A673 (cell line): ENCODE data around the gene SLC25A21. TPM values are rescaled to one million over a fixed set of nuclear protein-coding genes. Genes with fewer than 3 reads are reported as not detected.

ENCODE experiments used
- BruUV-seq: library from RNA; stranded (reverse); fragments of 400-500 nt; replicated peaks from 2 replicates; lab custom pipeline; 2021; lab: Mats Ljungman, UMichigan
- CTCF ChIA-PET: fragments of 300-600 bp; sonication (Branson Sonifier 250); formaldehyde crosslinking; loops from one replicate; lab custom pipeline; 2022; ENCODE audit warnings: antibody characterized with exemption; lab: Charles Lee
- POLR2A ChIA-PET: fragments of 300-600 bp; sonication (Branson Sonifier 250); formaldehyde crosslinking; loops from one replicate; lab custom pipeline; 2022; ENCODE audit warnings: antibody characterized with exemption; ENCODE audit not compliant: low non-redundant PET; lab: Charles Lee
- DNase-seq: peaks from one replicate; pipeline ENCODE4 v3.0.0-alpha.2; 2015; ENCODE audit warnings: low spot score
- H3K27ac ChIP-seq: fragments of 200-600 bp; sonication (generic); 2 replicates; pipeline ENCODE4 v1.5.1; 2016; ENCODE audit warnings: mixed run types, low read depth, mild to moderate bottlenecking, mixed read lengths, antibody characterized with exemption, low read length; ENCODE audit not compliant: poor library complexity, severe bottlenecking
- H3K27me3 ChIP-seq: fragments of 200-600 bp; sonication (generic); replicated peaks from 2 replicates; pipeline ENCODE4 v1.6.1; 2017; ENCODE audit warnings: mixed run types, low read depth, mild to moderate bottlenecking, mixed read lengths, antibody characterized with exemption, low read length; ENCODE audit not compliant: insufficient read depth, poor library complexity
- H3K36me3 ChIP-seq: fragments of 200-600 bp; sonication (generic); 2 replicates; pipeline ENCODE4 v1.6.1; 2016; ENCODE audit warnings: mixed run types, mild to moderate bottlenecking, mixed read lengths, antibody characterized with exemption, low read length; ENCODE audit not compliant: insufficient read depth, poor library complexity, severe bottlenecking
- H3K4me1 ChIP-seq: fragments of 200-600 bp; sonication (generic); 2 replicates; pipeline ENCODE4 v1.6.1; 2017; ENCODE audit warnings: mixed run types, mild to moderate bottlenecking, mixed read lengths, antibody characterized with exemption, low read length; ENCODE audit not compliant: insufficient read depth, poor library complexity, severe bottlenecking
- H3K4me3 ChIP-seq: fragments of 200-600 bp; sonication (generic); 2 replicates; pipeline ENCODE4 v1.5.1; 2016; ENCODE audit warnings: low read depth, mixed run types, mild to moderate bottlenecking, mixed read lengths, low read length; ENCODE audit not compliant: poor library complexity, severe bottlenecking
- H3K9me3 ChIP-seq: fragments of 200-600 bp; sonication (generic); 2 replicates; pipeline ENCODE4 v1.6.1; 2016; ENCODE audit warnings: mixed run types, low read depth, mild to moderate bottlenecking, mixed read lengths, antibody characterized with exemption, low read length; ENCODE audit not compliant: poor library complexity, severe bottlenecking
- CTCF ChIP-seq: fragments of 300-800, 200-600 bp; sonication (generic); conservative IDR thresholded peaks from 2 replicates; pipeline ENCODE4 v1.5.1; 2017; ENCODE audit warnings: low read depth, mild to moderate bottlenecking, antibody characterized with exemption, low read length, moderate library complexity, mixed read lengths
- EZH2 ChIP-seq: fragments of 200-600 bp; sonication (generic); IDR thresholded peaks from 2 replicates; pipeline ENCODE4 v1.6.1; 2017; ENCODE audit warnings: borderline replicate concordance, low read depth, mild to moderate bottlenecking, mixed read lengths, antibody characterized with exemption, low read length; ENCODE audit not compliant: poor library complexity, severe bottlenecking
- intact Hi-C: fragments of 100-400 bp; cut with micrococcal nuclease; formaldehyde crosslinking; loops from one replicate; pipeline ENCODE4 v1.10.0; 2022; ENCODE audit not compliant: unreplicated experiment
- total RNA-seq: library from RNA; stranded (reverse); gene quantifications from 2 replicates; pipeline ENCODE4 v1.2.3, GENCODE V29; 2021

SLC25A21 gene
- total RNA-seq, 1 experiment from 2014 or later = 4.7 TPM

- TF ChIP-seq CTCF = no peak
- no peak for TF ChIP-seq EZH2
- Histone ChIP-seq H3K4me3 (no peak overlapping the region), H3K27ac (peak overlapping the region; percentile 17), H3K9me3 (no peaks in the 10 kb centered on the region), H3K27me3 (no peaks in the 10 kb centered on the region), H3K4me1 (peaks cover 34% of the 10 kb centered on the region), H3K36me3 (no peaks in the 10 kb centered on the region)
- intact Hi-C loops = no loop called here
- ChIA-PET POLR2A (no interaction called here), CTCF (no interaction called here)
- no TSS peak for BruUV-seq
- DNase-seq = peak; percentile 19
Measured at GRCh38 chr14:36848213-36848612, 324.2 kb downstream of the SLC25A21 start.

- DNase-seq = no peak
- Histone ChIP-seq H3K4me3 (no peak overlapping the region), H3K4me1 (peaks cover 34% of the 10 kb centered on the region), H3K27ac (no peak overlapping the region), H3K36me3 (no peaks in the 10 kb centered on the region), H3K27me3 (no peaks in the 10 kb centered on the region), H3K9me3 (no peaks in the 10 kb centered on the region)
- POLR2A ChIA-PET = no interaction called here
- no peak for TF ChIP-seq CTCF
- TF ChIP-seq EZH2 = no peak
- intact Hi-C loops = no loop called here
- CTCF ChIA-PET = no interaction called here
- BruUV-seq = no TSS peak
Measured at GRCh38 chr14:36847366-36847765, 325.0 kb downstream of the SLC25A21 start.

- intact Hi-C loops = no loop called here
- H3K27me3 ChIP-seq = peaks cover 6% of the 10 kb centered on the region
- no peak overlapping the region for H3K4me3 ChIP-seq
- no peaks in the 10 kb centered on the region for H3K36me3 ChIP-seq
- ChIA-PET CTCF (no interaction called here), POLR2A (no interaction called here)
- no peak for DNase-seq
- peaks cover 34% of the 10 kb centered on the region for H3K4me1 ChIP-seq
- no peak overlapping the region for H3K27ac ChIP-seq
- TF ChIP-seq CTCF = no peak
- no peak for TF ChIP-seq EZH2
- no peaks in the 10 kb centered on the region for H3K9me3 ChIP-seq
- BruUV-seq = no TSS peak
Measured at GRCh38 chr14:36845356-36846012, 326.9 kb downstream of the SLC25A21 start.
